Fibroblast of lung (primary cell): ENCODE measurements around the gene IL36B. TPM values are rescaled to one million over a fixed set of nuclear protein-coding genes. Genes with fewer than 3 reads are reported as not detected.

Experiments used
- DNase-seq, 2 donors: peaks; one replicate each; pipeline versions ENCODE4 v3.0.0 to v3.0.0-alpha.2; 2010; ENCODE audit warnings: low read depth in 2 of 2
- H2AFZ ChIP-seq: 2 replicates; pipeline ENCODE4 v1.5.1; 2012; ENCODE audit warnings: low read length, control low read depth, inconsistent platforms
- H3K27ac ChIP-seq: 2 replicates; pipeline ENCODE4 v1.5.1; 2011; ENCODE audit warnings: low read length, control low read depth; ENCODE audit not compliant: insufficient read depth
- H3K27me3 ChIP-seq: 2 replicates; pipeline ENCODE4 v1.5.1; 2011; ENCODE audit warnings: mild to moderate bottlenecking, low read length; ENCODE audit not compliant: control insufficient read depth, insufficient read depth
- H3K36me3 ChIP-seq: 2 replicates; pipeline ENCODE4 v1.5.1; 2011; ENCODE audit warnings: low read length; ENCODE audit not compliant: control insufficient read depth, insufficient read depth
- H3K4me1 ChIP-seq: 2 replicates; pipeline ENCODE4 v1.5.1; 2011; ENCODE audit warnings: low read length; ENCODE audit not compliant: control insufficient read depth, insufficient read depth; ENCODE audit errors: extremely low read depth
- H3K4me2 ChIP-seq: 2 replicates; pipeline ENCODE4 v1.5.1; 2011; ENCODE audit warnings: low read length, control low read depth; ENCODE audit not compliant: insufficient read depth; ENCODE audit errors: extremely low read depth
- H3K4me3 ChIP-seq, 4 experiments: fragments of 200-600 bp in 1 of 4; sonication (generic) in 1 of 4; replicated peaks in 1 of 4; 2 replicates each; pipeline ENCODE4 v1.5.1; 2011 to 2016; ENCODE audit warnings: low read length in 4 of 4, low read depth in 3 of 4, mild to moderate bottlenecking in 3 of 4, control low read depth in 2 of 4, inconsistent platforms in 1 of 4, mixed read lengths in 1 of 4; ENCODE audit not compliant: insufficient read depth in 1 of 4; ENCODE audit errors: control extremely low read depth in 1 of 4
- H3K79me2 ChIP-seq: 2 replicates; pipeline ENCODE4 v1.5.1; 2012; ENCODE audit warnings: mild to moderate bottlenecking, low read length, inconsistent platforms; ENCODE audit not compliant: control insufficient read depth, insufficient read depth
- H3K9ac ChIP-seq: 2 replicates; pipeline ENCODE4 v1.5.1; 2011; ENCODE audit warnings: mild to moderate bottlenecking, low read length, control low read depth; ENCODE audit not compliant: insufficient read depth
- H3K9me3 ChIP-seq: 2 replicates; pipeline ENCODE4 v1.5.1; 2012; ENCODE audit warnings: low read depth, low read length; ENCODE audit not compliant: control insufficient read depth, insufficient read depth
- H4K20me1 ChIP-seq: 2 replicates; pipeline ENCODE4 v1.5.1; 2011; ENCODE audit warnings: low read length; ENCODE audit not compliant: control insufficient read depth, insufficient read depth; ENCODE audit errors: extremely low read depth
- EZH2 ChIP-seq: IDR thresholded peaks from 2 replicates; pipeline ENCODE4 v1.5.1; 2012; ENCODE audit warnings: low read length, control low read depth, mild to moderate bottlenecking; ENCODE audit errors: missing control alignments
- polyA plus RNA-seq, 2 donors: library from polyadenylated mRNA; depleted of rRNA in 1 of 2; stranded (reverse) in 1 of 2; unstranded in 1 of 2; fragments of >200 nt; gene quantifications; 2 replicates each; pipeline ENCODE4 v1.2.1, GENCODE V29; 2011 to 2012; ENCODE audit warnings: missing spikeins in 1 of 2
- total RNA-seq: library from RNA; depleted of rRNA; stranded (reverse); fragments of >200 nt; gene quantifications from 2 replicates; pipeline ENCODE4 v1.2.1, GENCODE V29; 2014
- TF ChIP-seq, protein P1 (sequence below), 2 donors: IDR thresholded peaks in 1 of 2; conservative IDR thresholded peaks in 1 of 2; 1 replicate in 1 of 2; 2 replicates in 1 of 2; pipeline ENCODE4 v1.5.1; 2011 to 2012; ENCODE audit warnings: low read length in 2 of 2, control low read depth in 1 of 2, inconsistent platforms in 1 of 2, low read depth in 1 of 2, mild to moderate bottlenecking in 1 of 2

The IL36B gene
- total and polyA plus RNA-seq, 2 donors (not counting 1 experiment from before 2014, with no cell fraction given): not detected

DNA sequence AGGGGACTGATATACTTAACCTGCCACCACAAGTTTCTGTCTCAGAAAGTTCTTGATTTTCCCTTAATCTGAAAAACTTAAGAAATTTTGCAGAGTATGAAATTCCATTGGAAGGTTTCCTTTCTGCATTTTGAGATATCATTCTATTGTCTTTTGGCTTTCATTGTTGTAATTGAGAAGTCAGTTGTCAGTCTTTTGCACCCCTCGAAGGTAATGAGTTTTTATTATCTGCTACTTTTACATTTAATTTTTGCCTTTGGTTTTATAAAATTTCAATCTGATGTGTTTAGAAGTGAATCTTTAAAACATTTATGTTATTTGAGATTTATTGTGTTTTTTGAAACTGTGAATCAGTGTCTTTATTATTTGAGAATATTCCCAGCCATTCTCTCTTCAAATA is 52.2 kb downstream of the IL36B start:
- Histone ChIP-seq H3K27ac (no peak overlapping the region), H3K4me1 (no peaks in the 10 kb centered on the region), H2AFZ (no peak overlapping the region), H3K36me3 (no peaks in the 10 kb centered on the region), H3K4me2 (no peak overlapping the region), H3K4me3 (no peak overlapping the region), H4K20me1 (no peaks in the 10 kb centered on the region), H3K9me3 (no peaks in the 10 kb centered on the region), H3K27me3 (no peaks in the 10 kb centered on the region), H3K9ac (no peak overlapping the region), H3K79me2 (no peaks in the 10 kb centered on the region)
- TF ChIP-seq, protein P1, sequence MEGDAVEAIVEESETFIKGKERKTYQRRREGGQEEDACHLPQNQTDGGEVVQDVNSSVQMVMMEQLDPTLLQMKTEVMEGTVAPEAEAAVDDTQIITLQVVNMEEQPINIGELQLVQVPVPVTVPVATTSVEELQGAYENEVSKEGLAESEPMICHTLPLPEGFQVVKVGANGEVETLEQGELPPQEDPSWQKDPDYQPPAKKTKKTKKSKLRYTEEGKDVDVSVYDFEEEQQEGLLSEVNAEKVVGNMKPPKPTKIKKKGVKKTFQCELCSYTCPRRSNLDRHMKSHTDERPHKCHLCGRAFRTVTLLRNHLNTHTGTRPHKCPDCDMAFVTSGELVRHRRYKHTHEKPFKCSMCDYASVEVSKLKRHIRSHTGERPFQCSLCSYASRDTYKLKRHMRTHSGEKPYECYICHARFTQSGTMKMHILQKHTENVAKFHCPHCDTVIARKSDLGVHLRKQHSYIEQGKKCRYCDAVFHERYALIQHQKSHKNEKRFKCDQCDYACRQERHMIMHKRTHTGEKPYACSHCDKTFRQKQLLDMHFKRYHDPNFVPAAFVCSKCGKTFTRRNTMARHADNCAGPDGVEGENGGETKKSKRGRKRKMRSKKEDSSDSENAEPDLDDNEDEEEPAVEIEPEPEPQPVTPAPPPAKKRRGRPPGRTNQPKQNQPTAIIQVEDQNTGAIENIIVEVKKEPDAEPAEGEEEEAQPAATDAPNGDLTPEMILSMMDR (conservative IDR thresholded peaks at IDR 0.05 in 1 of 2, IDR thresholded peaks at IDR 0.05 in 1 of 2; ENCODE audit: low read depth in 1 of 2, low read length in 2 of 2): no peak
- no peak for TF ChIP-seq EZH2
- DNase-seq: no peak

- TF ChIP-seq, protein P1 (conservative IDR thresholded peaks at IDR 0.05 in 1 of 2, IDR thresholded peaks at IDR 0.05 in 1 of 2; ENCODE audit: low read depth in 1 of 2, low read length in 2 of 2): no peak
- no peak for TF ChIP-seq EZH2
Measured at GRCh38 chr2:112997151-112997550, 55.5 kb downstream of the IL36B start.

DNA sequence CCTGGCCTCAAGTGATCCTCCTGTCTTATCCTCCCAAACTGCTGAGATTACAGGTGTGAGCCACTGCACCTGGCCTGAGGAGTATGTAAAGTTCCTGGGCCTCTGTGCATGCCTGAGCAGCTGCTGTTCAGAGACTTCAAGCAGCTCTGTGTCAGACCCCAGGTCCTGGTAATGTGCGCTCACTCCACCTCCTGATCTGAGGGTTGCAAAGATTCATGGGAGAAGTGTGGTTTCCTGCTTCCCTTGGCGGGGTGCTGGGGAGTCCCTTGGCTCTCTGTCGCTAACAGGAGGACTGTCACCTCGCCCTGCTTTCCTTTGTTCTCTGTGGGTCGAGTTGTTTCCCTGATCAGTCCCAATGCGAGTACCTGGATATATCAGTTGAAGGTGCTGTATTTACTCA is 56.0 kb downstream of the IL36B start:
- Histone ChIP-seq H3K27me3 (no peaks in the 10 kb centered on the region), H3K9ac (no peak overlapping the region), H4K20me1 (no peaks in the 10 kb centered on the region), H3K4me2 (no peak overlapping the region), H3K36me3 (no peaks in the 10 kb centered on the region), H3K9me3 (no peaks in the 10 kb centered on the region), H3K4me1 (no peaks in the 10 kb centered on the region), H3K27ac (no peak overlapping the region), H2AFZ (no peak overlapping the region), H3K79me2 (no peaks in the 10 kb centered on the region), H3K4me3 (no peak overlapping the region)
- no peak for TF ChIP-seq EZH2
- TF ChIP-seq, protein P1 (conservative IDR thresholded peaks at IDR 0.05 in 1 of 2, IDR thresholded peaks at IDR 0.05 in 1 of 2; ENCODE audit: low read depth in 1 of 2, low read length in 2 of 2): no peak
- DNase-seq: no peak

More at GRCh38 chr2:112997151-112997550, 55.5 kb downstream of the IL36B start:
- Histone ChIP-seq H3K4me3 (no peak overlapping the region), H3K79me2 (no peaks in the 10 kb centered on the region), H4K20me1 (no peaks in the 10 kb centered on the region), H3K9me3 (no peaks in the 10 kb centered on the region), H3K27ac (no peak overlapping the region), H3K4me2 (no peak overlapping the region), H2AFZ (no peak overlapping the region), H3K27me3 (no peaks in the 10 kb centered on the region), H3K4me1 (no peaks in the 10 kb centered on the region), H3K36me3 (no peaks in the 10 kb centered on the region), H3K9ac (no peak overlapping the region)
- DNase-seq: no peak
